GM19351 (cell line): ENCODE results near the gene ZNF879.

Source experiments
- ATAC-seq: cut with Tn5 transposase; IDR thresholded peaks from one replicate; pipeline ENCODE4 v1.9.1; 2021; ENCODE audit warnings: mild to moderate bottlenecking, moderate library complexity; ENCODE audit not compliant: unreplicated experiment

The ZNF879 gene

GRCh38 chr5:179023528-179024189 lies at the start of gene ZNF879:
Gene ZNF879, plus strand, starts transcription at chr5:179023804. Its CDS starts 1,201 bp downstream, at chr5:179025005.
- ATAC-seq: peak; percentile 54

- no peak for ATAC-seq
Observed at GRCh38 chr5:178981381-178981780, 42.2 kb upstream of the ZNF879 start.

- ATAC-seq: no peak
Observed at GRCh38 chr5:178982941-178983340, 40.7 kb upstream of the ZNF879 start.

DNA sequence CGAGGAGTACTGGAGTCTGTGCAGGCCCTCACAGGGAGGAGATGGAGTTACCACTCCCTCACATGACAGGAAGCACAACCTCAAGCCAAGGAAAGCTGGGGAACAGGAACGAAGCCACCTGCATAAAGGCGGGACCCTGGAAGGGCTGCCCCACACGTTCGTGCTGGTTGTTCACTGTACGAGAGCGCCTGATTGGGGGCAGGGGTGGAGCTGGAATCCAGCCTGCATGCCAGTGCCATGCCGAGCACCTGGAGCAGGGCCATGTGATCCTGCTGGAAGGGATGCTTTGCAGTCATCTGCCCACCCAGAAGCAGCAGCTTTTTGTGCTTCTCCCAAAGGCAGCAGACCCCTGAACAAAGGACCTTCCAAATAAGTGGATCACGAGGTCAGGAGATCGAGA lies 39.9 kb upstream of the ZNF879 start:
- no peak for ATAC-seq

GRCh38 chr5:178984145-178985072 lies 39.2 kb upstream of the ZNF879 start:
- ATAC-seq: no peak

DNA sequence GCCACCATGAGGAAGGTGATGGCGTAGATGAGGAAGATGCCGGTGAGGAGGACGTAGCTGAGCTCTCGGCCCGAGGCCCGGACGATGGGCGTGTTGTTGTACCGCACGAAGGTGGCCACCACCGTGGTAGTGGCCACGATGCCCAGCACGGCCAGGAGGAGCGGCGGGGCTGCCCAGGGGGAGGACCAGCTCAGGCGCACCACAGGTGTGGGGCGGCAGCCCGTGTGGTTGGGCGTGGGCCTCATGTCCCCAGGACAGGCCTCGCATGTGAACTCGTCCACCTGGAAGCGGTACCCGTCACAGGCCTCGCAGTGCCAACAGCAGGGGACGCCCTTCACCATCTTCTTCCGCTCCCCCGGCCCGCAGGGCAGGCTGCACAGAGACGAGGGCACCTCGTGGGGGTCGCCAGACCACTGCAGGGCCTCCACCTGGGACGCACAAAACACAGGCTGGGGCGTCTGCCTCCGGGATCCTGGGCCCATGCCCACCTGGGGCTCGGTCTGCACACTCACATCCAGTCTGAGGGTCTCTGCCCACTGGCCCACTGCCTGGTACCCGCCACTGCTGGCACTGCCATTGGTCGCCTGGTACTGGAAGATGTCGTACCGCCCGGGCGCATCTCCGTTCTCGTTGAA lies 37.2 kb upstream of the ZNF879 start:
- ATAC-seq: no peak

- no peak for ATAC-seq
Observed at GRCh38 chr5:178988436-178989220, 35.0 kb upstream of the ZNF879 start.

DNA sequence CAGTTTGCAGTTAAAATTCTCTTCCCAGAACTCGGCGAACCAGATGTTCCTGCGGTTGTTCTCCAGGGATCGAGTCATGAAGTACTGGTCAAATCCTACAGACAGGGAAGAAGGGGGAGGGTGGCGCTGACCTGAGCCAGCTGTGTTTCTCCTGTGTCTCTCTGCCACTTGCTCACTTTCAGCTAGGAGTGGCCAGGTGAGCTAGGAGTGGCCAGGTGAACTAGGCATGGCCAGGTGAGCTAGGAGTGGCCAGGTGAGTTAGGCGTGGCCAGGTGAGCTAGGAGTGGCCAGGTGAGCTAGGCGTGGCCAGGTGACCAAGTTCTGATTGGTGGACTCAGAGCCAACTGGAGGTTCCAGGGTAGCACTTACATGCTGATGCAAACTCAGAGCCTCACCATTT lies 34.3 kb upstream of the ZNF879 start:
- no peak for ATAC-seq

GRCh38 chr5:178990491-178990890 lies 33.1 kb upstream of the ZNF879 start:
- ATAC-seq: no peak

- ATAC-seq: no peak
Observed at GRCh38 chr5:178991190-178992145, 32.1 kb upstream of the ZNF879 start.

- no peak for ATAC-seq
Observed at GRCh38 chr5:178992291-178992895, 31.2 kb upstream of the ZNF879 start.

GRCh38 chr5:178993236-178993765 lies 30.3 kb upstream of the ZNF879 start:
- no peak for ATAC-seq

- no peak for ATAC-seq
Observed at GRCh38 chr5:178993955-178994579, 29.5 kb upstream of the ZNF879 start.

- ATAC-seq: no peak
Observed at GRCh38 chr5:178994580-178995340, 28.8 kb upstream of the ZNF879 start, which contains the start of gene GRM6. Gene GRM6, minus strand, starts transcription at chr5:178995320. Its CDS starts 376 bp downstream, at chr5:178994944.

DNA sequence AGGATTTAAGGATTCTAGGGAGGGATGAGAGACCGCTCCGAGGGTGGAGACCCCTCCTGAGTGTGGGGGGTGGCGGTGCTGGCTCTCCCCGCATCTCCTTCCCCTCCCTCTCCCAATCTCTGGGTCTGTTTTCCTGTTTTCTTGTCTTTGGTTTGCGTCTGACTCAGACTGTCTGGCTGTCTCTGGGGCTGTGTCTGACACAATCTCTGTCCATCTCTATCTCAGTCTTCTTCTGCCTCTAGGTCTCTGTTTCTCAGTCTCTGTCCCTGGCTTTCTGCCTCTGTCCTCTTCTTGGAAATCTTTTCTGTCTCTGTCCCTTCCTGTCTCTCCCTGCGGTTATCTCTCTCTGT lies 28.3 kb upstream of the ZNF879 start:
- ATAC-seq: no peak

GRCh38 chr5:178996156-178996555 lies 27.4 kb upstream of the ZNF879 start:
- ATAC-seq: no peak

GRCh38 chr5:178997191-178997590 lies 26.4 kb upstream of the ZNF879 start:
- no peak for ATAC-seq

GRCh38 chr5:178998441-178998840 lies 25.2 kb upstream of the ZNF879 start:
- no peak for ATAC-seq
